Measurements from ENCODE around the gene SATB1.

Gene SATB1

GRCh38 chr3:18419232-18419631, 5.9 kb downstream of the SATB1 start:
- TF ChIP-seq CTCF (conservative IDR thresholded peaks at IDR 0.05; ENCODE audit: low read depth, low read length): no peak
- Histone ChIP-seq H3K27me3 (ENCODE audit: insufficient read depth, low read depth) (no peaks in the 10 kb centered on the region; the same call in 1 of the 2 replicates), H3K4me1 (ENCODE audit: low read depth, poor library complexity, severe bottlenecking) (no peaks in the 10 kb centered on the region), H3K4me2 (no peak overlapping the region), H4K20me1 (ENCODE audit: insufficient read depth) (no peaks in the 10 kb centered on the region), H2AFZ (ENCODE audit: low read depth) (no peak overlapping the region), H3K9ac (no peak overlapping the region), H3K27ac (no peak overlapping the region), H3K4me3 (IDR thresholded peaks at IDR 0.05; ENCODE audit: insufficient read depth, low read depth, low read length) (no peak overlapping the region), H3K36me3 (ENCODE audit: insufficient read depth) (no peaks in the 10 kb centered on the region), H3K79me2 (ENCODE audit: insufficient read depth, low read depth) (no peaks in the 10 kb centered on the region)

- Histone ChIP-seq H3K79me2 (ENCODE audit: insufficient read depth, low read depth) (no peaks in the 10 kb centered on the region), H3K9ac (no peak overlapping the region), H3K27me3 (ENCODE audit: insufficient read depth, low read depth) (no peaks in the 10 kb centered on the region; the same call in 1 of the 2 replicates), H4K20me1 (ENCODE audit: insufficient read depth) (no peaks in the 10 kb centered on the region), H3K36me3 (ENCODE audit: insufficient read depth) (no peaks in the 10 kb centered on the region), H3K4me1 (ENCODE audit: low read depth, poor library complexity, severe bottlenecking) (no peaks in the 10 kb centered on the region), H3K4me2 (no peak overlapping the region), H2AFZ (ENCODE audit: low read depth) (no peak overlapping the region), H3K4me3 (IDR thresholded peaks at IDR 0.05; ENCODE audit: insufficient read depth, low read depth, low read length) (no peak overlapping the region), H3K27ac (no peak overlapping the region)
- no peak for TF ChIP-seq CTCF (conservative IDR thresholded peaks at IDR 0.05; ENCODE audit: low read depth, low read length)
These were observed 7.1 kb downstream of the SATB1 start for GRCh38 chr3:18417904-18418572.

GRCh38 chr3:18416332-18416731, 8.8 kb downstream of the SATB1 start:
- H3K4me1 ChIP-seq (ENCODE audit: low read depth, poor library complexity, severe bottlenecking): no peaks in the 10 kb centered on the region

GRCh38 chr3:18415839-18416238, 9.3 kb downstream of the SATB1 start:
- H4K20me1 ChIP-seq (ENCODE audit: insufficient read depth): no peaks in the 10 kb centered on the region
- H3K4me1 ChIP-seq (ENCODE audit: low read depth, poor library complexity, severe bottlenecking): no peaks in the 10 kb centered on the region
- no peak for TF ChIP-seq CTCF (conservative IDR thresholded peaks at IDR 0.05; ENCODE audit: low read depth, low read length)

More at GRCh38 chr3:18416332-18416731, 8.8 kb downstream of the SATB1 start:
- Histone ChIP-seq H3K27me3 (ENCODE audit: insufficient read depth, low read depth) (no peaks in the 10 kb centered on the region; the same call in 1 of the 2 replicates), H3K4me2 (no peak overlapping the region), H3K9ac (no peak overlapping the region), H3K27ac (no peak overlapping the region), H4K20me1 (ENCODE audit: insufficient read depth) (no peaks in the 10 kb centered on the region), H3K79me2 (ENCODE audit: insufficient read depth, low read depth) (no peaks in the 10 kb centered on the region), H2AFZ (ENCODE audit: low read depth) (no peak overlapping the region), H3K4me3 (IDR thresholded peaks at IDR 0.05; ENCODE audit: insufficient read depth, low read depth, low read length) (no peak overlapping the region), H3K36me3 (ENCODE audit: insufficient read depth) (no peaks in the 10 kb centered on the region)
- TF ChIP-seq CTCF (conservative IDR thresholded peaks at IDR 0.05; ENCODE audit: low read depth, low read length): no peak

More at GRCh38 chr3:18415839-18416238, 9.3 kb downstream of the SATB1 start:
- Histone ChIP-seq H2AFZ (ENCODE audit: low read depth) (no peak overlapping the region), H3K79me2 (ENCODE audit: insufficient read depth, low read depth) (no peaks in the 10 kb centered on the region), H3K36me3 (ENCODE audit: insufficient read depth) (no peaks in the 10 kb centered on the region), H3K4me3 (IDR thresholded peaks at IDR 0.05; ENCODE audit: insufficient read depth, low read depth, low read length) (no peak overlapping the region), H3K9ac (no peak overlapping the region), H3K27me3 (ENCODE audit: insufficient read depth, low read depth) (no peaks in the 10 kb centered on the region; the same call in 1 of the 2 replicates), H3K27ac (no peak overlapping the region), H3K4me2 (no peak overlapping the region)

Data from KMS-11 (cell line).